SH-SY5Y (cell line): ENCODE results near the gene SLC19A1.

Source experiments
- GATA2 ChIP-seq: IDR thresholded peaks from 2 replicates; pipeline ENCODE4 v1.6.1; 2011; ENCODE audit warnings: mild to moderate bottlenecking, low read depth, low read length
- GATA3 ChIP-seq: IDR thresholded peaks from 2 replicates; pipeline ENCODE4 v1.6.1; 2011; ENCODE audit warnings: low read depth, mild to moderate bottlenecking, low read length, moderate library complexity

- TF ChIP-seq GATA2 (no peak), GATA3 (no peak)
These were observed 39.9 kb upstream of the SLC19A1 start for GRCh38 chr21:45582128-45582527.
